HG03103 (cell line): ENCODE results near the gene MAGI2.

Experiments used
- ATAC-seq: cut with Tn5 transposase; IDR thresholded peaks from one replicate; pipeline ENCODE4 v1.9.1; 2021; ENCODE audit warnings: low read depth; ENCODE audit not compliant: unreplicated experiment

MAGI2 gene

DNA sequence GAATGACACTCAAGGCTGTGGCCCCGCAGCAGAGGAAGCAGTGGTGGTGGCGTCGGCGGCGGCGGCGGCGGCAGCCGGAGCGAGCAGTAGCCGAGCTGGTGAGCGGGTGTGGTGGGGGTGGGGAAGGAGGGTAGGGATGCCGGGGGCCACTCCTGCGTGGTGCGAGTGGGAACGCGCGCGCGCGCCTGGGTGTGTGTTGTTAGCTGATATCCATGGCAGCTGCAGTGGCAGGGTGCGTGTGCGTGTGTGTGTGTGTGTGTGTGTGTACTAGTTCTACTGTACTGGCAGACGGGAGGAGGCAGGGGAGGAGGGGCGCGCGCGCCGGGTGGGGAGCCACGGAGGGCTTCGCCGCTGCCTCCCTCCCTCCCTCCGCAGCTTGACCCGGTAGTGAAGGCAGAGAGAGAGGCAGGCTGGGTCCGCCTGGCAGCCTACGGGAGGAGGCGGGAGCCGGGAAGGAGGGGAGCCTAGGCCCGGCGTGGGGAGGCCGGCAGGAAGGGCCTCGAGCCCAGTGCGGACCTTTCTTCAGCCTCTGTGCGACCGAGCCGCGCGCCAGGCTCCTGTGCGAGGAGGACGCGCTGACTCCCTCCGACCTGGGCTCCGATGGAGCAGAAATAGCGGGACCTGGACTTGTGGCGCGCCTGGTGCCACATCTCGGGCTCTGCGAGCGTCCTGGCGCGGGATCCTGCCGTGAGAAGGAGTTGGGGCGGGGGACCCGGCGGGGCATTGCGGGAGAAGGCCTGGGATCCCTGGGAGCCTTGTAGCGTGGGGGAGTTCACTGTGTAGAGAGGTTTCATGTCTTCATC lies at the start of gene MAGI2:
Gene MAGI2, minus strand, starts transcription at position 110 of the 803 bp plus-strand sequence. CDS start 347 bp downstream, outside the sequence.
- ATAC-seq = no peak

DNA sequence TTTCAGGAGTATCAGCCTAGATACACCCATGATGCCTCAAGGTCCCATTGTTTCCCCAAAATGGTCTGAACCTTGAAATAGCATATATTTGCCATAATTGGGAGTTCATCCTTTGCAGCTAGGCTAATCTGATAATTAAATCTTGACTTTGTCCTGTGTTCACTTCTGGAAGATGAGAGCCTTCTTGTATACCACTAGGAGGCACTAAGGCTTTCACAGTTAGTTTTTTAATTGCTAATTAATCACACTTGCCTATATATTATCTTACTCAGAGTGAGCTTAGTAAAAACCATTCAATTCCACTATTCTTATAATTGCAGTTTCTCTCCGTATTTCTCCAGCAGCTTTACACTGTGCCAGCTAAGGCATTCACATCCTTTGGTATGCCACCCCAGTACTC lies 48.7 kb upstream of the MAGI2 start:
- ATAC-seq = no peak

DNA sequence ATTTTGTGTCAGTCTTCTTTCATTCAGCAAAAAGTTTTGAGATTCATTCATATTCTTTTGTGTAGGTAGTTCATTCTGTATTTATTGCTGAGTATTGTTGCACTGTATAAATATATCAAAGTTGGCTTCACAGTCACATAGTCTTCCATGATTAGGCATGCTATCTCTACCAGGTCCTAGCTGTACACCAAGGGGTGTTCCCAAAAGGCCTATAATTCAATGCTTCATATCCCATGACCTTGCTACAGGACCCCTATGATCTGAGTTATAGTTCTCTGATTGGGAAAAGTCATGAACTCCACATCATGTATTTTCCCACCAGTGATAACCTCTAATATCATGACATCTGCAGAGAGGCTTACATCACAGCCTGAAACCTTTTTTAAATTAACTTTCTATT lies 47.3 kb upstream of the MAGI2 start:
- no peak for ATAC-seq

DNA sequence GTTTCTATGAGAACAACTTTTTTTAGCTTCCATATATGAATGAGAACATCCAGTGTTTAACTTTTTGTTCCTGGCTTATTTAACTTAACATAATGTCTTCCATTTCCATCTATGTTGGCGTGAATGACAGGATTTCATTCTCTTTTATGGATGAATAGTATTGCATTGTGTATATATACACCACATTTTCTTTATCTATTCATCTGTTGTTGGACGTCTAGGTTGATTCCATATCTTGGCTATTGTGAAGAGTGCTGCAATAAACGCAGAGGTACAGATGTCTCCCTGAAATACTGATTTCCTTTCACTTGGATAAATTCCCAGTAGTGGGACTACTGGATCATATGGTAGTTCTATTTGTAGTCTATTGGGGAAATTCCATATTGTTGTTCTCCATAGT lies 44.3 kb upstream of the MAGI2 start:
- no peak for ATAC-seq

DNA sequence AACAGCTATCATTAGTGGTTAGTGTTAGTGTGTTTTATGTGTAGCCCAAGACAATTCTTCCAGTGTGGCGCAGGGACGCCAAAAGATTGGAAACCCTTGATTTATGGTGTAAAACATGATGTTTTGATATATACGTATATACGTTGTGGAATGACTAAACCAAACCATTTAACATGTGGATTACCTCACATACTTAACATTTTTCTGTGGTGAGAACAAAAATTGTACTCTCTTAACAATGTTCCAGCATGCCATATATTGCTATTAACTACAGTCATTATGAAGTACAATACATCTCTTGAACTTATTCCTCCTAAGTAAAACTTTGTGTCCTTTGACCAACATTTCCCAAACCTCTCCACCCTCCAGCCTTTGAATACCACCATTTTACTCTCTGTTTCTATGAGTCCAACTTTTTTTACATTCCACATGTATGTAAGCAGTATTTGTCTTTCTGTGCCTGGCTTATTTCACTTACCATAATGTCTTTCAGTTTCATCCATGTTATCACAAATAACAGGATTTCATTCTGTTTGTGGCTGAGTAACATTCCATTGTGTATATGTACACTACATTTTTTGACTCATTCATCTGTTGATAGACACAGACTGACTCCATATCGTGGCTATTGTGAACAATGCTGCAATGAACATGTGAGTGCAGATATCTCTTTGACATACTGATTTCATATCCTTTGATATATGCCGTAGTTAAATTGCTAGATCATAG lies 42.2 kb upstream of the MAGI2 start:
- ATAC-seq = no peak

DNA sequence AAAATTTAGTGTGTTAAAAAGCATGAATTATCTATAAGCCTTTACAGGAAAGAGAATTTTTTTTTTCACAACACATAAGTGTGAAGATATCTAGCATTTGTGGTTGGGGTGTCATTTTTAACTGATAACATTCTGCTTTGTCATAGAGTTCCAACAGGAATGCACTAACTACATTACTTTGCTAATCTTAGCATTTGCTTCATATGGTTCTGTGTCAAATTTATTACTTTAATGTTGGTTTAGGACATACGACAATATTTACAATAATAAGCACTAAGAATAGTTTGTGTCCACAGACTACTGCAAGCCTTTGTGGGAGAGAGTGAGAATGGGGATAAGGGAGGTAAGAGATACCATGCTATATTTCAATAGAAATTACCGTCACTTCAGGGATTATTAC lies 40.6 kb upstream of the MAGI2 start:
- ATAC-seq = no peak

DNA sequence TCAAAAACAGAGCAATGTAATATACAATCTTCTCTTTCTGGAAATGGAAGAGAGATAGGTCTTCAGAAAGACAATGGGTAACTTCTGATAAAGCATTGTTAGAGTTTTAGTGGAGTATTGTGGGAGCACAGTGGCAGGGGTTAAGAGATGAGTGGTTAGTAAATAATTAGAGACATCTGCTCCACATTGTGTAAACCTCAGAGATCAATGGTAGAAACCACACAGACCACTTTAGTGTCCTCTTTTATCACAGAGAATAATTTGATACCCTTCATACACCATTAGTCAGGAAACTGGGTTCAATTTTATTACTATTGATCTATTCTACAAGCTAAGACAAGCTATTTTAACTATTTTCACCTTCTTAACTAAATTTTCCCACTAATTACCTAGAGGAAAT lies 35.9 kb upstream of the MAGI2 start:
- no peak for ATAC-seq

DNA sequence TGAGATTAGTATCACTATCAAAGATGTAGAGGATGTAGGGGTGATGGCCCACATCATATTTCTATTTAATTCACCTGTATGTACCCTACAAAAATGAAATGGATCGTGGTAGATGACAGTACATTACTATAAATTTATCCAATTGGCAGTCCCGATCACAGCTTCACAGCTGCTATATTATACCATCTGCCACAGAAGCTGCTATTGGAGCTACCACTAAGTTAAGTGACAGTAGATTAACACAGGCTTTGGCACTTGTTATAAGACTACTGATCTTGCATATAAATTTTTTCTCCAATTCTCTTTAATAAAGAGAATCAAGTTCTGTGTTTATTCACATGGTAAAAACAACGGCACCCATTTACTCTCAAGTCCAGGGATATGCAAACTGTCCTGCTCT lies 24.9 kb upstream of the MAGI2 start:
- ATAC-seq = no peak

DNA sequence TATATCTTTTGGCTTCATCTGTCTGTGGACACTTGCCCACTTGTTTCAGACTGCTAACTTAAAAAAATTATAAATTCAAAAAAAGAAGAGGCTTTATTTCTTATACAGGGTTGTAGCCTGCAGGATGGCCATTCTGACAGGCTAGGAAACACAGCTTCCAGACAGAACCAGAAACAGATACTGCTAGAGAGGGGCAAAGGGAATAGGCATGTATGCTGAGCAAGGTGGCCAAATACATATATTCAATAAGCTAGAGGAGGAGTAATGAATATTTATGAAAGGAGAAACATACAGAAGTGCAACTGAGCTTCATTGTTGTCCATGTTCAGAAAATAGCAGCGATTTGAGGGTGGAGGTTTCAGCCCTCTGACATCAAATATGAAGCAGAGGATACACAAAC lies 22.0 kb upstream of the MAGI2 start:
- ATAC-seq = no peak

DNA sequence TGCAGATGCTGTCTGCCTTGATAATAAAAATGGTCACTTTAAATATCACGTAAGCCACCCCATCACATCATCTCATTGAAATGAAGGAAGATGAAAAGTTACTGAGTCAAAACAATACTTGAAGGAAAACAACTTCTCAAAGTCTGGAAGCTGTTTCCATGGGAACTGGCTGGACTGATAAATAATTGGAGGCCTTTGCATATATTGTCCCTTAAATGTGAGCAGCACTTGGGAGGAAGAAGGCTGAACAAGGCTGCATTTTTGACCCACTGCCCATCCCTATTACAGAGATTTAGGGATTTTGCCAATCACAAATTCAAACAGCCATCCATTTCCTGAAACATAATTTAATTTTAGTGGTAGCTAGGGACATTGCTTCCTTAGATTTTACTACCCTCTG lies 18.2 kb upstream of the MAGI2 start:
- no peak for ATAC-seq

DNA sequence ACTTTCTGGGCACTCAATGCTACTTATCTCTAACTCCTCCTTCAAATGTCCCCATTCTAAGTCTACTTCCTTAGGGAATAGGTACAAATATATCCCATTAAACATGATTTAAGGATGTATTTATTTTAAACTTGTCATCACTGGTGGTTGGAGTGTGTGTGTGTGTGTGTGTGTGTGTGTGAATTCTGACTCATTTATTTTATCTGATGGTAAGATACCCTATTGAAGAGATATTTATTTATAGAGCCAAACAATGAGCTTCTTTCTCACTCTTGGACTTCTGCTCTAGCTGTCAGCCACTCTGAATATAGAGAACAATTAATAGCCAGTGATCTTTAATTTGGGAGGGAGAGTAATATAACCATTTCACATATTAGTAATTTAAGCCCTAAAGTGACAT lies 17.8 kb upstream of the MAGI2 start:
- no peak for ATAC-seq

DNA sequence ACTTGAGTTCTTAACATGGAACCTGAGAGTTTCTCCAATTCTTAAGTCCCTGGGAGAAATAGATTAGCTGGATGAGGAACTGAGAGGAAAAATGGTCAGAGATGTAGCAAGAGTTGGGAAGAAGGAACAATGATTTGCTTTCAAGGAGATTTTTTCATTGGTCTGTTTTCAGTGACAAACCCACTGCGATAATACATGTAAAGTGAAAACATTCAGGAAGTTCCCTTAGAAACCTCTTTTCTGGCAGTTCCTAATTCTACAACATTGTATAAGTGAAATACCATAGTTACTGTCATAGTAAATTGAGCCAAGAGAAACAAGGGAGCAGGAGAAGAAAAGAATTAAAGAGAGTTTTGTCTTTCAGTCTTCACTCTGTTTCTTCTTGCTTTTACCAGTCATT lies 12.1 kb upstream of the MAGI2 start:
- ATAC-seq = no peak

DNA sequence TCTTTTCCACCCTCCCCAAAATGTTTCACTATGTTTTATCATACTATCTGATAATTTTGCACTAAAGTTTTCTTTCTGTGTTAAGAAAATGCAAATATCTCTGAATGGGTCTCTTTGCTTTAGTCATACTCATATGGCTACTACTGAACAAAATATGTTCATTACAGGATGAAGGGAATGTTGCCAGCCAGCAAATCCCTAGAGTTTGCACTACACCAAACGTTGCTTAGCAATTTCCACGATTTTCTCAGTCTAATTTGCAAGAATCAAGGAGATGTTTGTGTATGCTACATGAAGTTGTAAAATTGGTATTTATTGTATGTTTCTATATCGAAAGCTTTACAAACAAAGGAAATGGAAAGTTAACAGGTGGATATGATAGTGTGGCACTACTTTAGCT lies 10.6 kb upstream of the MAGI2 start:
- no peak for ATAC-seq

DNA sequence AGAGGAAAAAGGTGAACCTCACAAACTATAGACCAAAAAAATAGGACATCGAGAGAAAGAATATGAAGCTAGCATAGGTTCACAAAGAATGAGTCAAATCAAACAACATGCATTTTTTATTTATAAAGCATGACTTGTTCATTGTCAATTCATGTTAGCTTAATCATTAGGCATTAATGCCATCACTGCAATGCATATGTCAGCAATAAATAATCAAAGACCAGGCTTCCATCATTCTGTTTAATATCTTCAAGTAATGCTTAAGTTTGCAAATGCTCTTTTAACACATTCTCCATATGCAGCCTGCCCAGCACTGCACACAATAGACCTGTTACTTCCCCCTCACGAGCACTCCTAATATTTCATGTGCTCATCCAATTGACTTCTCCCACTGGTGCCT lies 8.9 kb upstream of the MAGI2 start:
- no peak for ATAC-seq

DNA sequence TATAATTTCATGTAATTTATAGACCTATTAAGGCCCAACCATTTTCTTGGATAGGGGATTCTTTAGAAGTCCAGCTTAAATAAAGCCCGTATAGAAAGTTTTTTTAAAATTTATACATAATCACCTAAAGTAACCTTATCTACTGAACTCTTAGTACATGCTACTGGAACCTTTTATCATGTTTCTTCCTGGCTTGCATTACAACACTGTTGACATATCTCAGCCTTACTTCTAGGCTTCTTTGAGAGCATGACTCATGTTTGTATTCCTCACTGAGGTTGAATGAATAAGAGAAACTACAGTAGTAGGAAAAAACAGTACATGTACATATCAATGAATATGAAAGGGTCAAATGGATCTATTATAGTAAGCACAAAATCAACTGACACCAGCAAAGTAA lies 8.2 kb upstream of the MAGI2 start:
- no peak for ATAC-seq

DNA sequence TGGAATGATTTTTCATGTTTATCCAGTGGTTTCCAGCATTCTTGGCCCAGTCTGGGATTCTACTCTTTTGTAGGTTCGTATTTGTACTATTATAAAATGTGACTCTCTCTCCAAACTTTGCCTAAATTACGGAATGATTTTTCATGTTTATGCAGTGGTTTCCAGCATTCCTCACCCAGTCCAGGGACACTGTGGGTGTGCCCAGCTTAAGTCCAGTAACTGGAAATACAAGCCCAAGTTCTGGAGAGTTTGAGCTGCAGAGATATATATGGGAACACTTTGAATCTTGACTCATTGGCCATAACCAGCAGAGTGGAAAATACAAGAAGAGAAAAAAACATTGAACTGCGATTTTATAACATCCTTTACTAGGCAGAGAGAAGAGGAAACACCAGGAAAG lies 5.9 kb upstream of the MAGI2 start:
- no peak for ATAC-seq

DNA sequence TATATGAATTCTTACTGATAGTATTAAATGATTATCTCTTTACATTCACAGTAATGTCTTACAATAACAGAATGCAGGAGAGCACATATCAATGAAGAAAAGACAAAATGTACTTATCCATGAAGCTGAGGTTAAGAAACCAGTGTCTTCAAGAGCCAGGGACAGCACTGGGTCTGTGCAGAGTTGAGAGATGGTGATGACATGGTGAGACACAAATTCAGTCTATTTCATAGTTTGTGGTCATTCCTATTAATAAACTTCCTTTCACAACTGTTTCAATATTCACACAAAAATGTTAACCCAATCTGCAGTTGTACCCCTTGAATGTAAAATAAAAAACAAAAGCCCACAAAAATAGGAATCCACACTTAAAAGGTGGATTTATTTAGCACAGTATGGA lies 5.3 kb upstream of the MAGI2 start:
- no peak for ATAC-seq

DNA sequence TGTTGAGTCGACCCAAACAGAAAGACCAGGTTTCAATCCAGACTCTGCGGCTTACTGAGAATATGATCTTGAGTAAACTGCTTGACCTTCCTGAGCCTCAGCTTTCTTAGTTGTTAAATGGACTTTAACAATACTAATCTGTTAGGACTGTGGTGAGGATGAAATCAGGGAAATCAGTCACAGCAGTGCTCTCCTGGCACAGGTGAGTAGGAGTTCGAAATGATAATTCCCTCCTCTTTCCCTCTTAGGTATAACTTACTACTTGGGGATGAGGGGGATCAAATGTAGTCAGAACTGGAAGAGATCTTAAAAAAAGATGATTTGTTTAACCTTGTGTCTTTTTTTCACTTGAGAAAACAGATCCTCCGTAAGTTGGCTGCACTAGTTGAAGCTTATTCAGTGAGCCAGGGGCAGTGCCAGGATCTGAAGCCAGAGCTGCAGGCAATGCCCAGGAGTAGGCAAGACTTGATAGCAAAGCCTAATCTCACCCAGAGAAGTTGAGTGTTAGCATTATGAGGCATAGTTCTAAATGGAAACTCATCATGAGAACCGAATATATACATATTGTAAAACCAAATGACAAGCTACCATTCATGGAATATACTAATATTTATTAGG lies 1.8 kb upstream of the MAGI2 start:
- ATAC-seq = no peak

DNA sequence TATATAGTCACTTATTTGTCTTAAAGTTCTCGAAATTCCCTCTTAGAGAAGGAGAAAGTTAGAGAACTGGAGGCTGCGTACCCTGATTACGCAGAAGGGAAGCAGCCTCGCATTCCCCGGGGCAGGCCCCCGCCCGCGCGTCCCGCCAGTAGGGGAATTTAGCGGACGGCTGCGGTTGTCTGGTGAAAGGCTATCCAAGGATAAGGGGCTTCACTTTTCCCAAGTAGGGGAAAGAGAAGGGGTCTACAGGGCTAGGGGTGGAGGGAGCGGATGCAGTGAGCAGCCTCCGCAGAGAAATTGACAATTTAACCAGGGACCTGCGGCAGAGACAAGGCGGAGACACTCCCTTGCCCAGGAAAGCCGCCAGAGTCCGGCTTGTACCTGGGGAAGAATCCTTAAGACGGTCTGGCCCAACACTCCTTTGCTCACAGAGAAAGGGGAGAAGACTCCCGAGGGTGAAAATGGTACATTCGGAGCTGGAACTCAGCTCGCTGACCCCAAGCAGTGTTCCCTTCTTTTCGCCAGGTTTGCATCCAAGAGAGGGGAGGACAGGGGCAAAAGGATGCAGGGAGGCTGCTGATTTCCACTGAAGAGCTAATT lies 994 bp upstream of the MAGI2 start:
- no peak for ATAC-seq

DNA sequence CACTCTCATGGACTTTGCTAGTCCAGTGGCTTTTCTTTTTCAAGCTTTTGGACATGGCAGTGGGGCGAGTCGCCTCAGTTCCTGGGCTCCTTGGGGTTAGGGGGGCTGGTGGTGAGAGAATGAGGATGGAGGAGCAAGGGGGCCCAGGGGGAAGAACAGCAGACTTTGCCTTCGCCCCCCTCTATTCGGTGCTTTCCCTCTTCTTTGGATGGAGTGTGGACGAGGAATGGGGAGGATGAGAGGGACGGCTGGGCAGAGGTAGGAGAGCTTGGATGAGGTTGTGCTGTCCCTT lies 255 bp downstream of the MAGI2 start:
- ATAC-seq = no peak

DNA sequence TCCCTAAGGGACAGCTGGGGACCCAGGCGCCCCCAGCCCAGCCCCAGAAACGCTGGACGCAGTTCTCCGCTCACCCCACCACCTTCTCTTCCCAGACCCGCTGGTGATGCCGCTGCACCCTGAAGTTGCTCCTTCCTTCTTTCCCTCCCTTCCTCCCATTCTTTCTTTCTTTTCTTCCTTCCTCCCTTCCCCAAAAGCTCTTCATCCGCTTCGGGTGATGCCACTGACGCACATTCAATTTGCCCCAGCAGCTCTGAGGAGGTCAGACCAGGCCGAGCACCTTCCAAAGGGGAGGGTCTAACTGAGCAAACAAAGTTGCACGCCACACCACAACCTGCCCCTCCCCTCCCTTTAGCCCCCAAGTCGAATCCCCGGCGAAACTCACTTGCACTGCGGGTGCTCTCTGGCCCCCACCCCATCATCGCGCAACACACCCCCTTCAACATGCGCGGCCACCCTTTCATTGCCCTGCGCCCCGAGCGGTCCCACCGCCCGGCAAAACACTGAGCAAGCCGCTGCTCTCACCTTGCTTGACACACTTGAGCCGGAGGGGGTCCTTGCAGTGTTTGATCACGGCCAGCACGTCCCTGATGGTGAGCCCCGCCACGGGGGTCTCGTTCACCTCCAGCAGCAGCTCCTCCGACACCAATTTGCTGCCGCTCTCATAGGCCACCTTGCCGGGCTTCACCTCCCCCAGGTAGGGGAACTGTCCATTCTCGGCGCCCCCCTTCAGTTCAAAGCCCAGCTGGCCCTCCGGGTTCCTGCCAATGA lies 787 bp downstream of the MAGI2 start:
- ATAC-seq = no peak
